Cardiac fibroblast (primary cell): Measurements from ENCODE around the gene PHF21A.

Source experiments
- DNase-seq, 2 donors: peaks; one replicate each; pipeline versions ENCODE4 v3.0.0 to v3.0.0-alpha.2; 2010; ENCODE audit warnings: low read depth in 2 of 2
- H3K4me3 ChIP-seq, 2 donors: replicated peaks in 1 of 2; 1 replicate in 1 of 2; 2 replicates in 1 of 2; pipeline ENCODE4 v1.5.1; 2011; ENCODE audit warnings: low read depth in 2 of 2, low read length in 2 of 2, mild to moderate bottlenecking in 2 of 2, moderate library complexity in 1 of 2
- CTCF ChIP-seq: IDR thresholded peaks from one replicate; pipeline ENCODE4 v1.5.1; 2011; ENCODE audit warnings: low read depth, mild to moderate bottlenecking, low read length, inconsistent platforms

The PHF21A gene

GRCh38 chr11:45935349-45936064 is 185.7 kb downstream of the PHF21A start:
- TF ChIP-seq CTCF = no peak
- no peak overlapping the region for H3K4me3 ChIP-seq
- DNase-seq = no peak

- DNase-seq = no peak
- no peak for TF ChIP-seq CTCF
- no peak overlapping the region for H3K4me3 ChIP-seq
Observed at GRCh38 chr11:45934580-45935318, 186.5 kb downstream of the PHF21A start.

GRCh38 chr11:45933846-45934579 is 187.2 kb downstream of the PHF21A start:
- DNase-seq = no peak
- no peak for TF ChIP-seq CTCF
- H3K4me3 ChIP-seq = no peak overlapping the region

GRCh38 chr11:45933131-45933831 is 188.0 kb downstream of the PHF21A start:
- no peak for DNase-seq
- no peak overlapping the region for H3K4me3 ChIP-seq
- no peak for TF ChIP-seq CTCF

GRCh38 chr11:45932217-45932616 is 189.0 kb downstream of the PHF21A start:
- TF ChIP-seq CTCF = no peak
- no peak overlapping the region for H3K4me3 ChIP-seq
- no peak for DNase-seq

- no peak for TF ChIP-seq CTCF
Observed at GRCh38 chr11:45931739-45932138, 189.5 kb downstream of the PHF21A start.

More at GRCh38 chr11:45931739-45932138, 189.5 kb downstream of the PHF21A start:
- DNase-seq = no peak
- H3K4me3 ChIP-seq = no peak overlapping the region
